ENCODE data around the gene ATG7. TPM values are rescaled to one million over a fixed set of nuclear protein-coding genes. Genes with fewer than 3 reads are reported as not detected.

ATG7 gene
- total and polyA plus RNA-seq, 10 of the 15 experiments (the other 5 are each of a cell fraction or from before 2014, with no cell fraction given): 13.5 to 49.5 (median 26.4) TPM

DNA sequence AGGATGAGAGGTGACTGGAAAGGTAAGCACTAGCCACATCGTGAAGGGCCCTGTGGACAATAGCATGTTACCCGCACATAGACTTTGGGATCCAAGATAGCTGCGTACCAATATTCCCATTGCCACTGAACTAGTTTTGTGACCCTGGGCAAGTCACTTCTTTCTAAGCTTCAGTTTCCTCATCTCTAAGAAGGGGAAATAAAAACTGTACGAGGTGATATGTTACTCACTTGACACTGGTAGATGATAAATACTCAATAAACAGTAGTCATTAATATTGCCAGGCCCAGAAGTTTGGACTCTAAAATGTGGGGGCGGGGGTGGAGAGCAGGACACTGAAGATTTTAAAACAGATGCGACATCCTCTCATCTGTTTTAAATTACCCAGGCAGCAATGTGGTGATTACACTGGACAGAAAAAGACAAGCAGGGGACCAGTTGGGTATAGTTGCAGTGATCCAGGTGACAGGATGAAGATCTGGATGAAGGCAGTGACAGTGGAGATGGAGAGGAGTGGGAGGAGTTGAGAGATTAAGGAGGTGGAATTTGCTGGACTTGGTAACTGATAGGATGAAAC lies 2.5 kb downstream of the ATG7 start (continued):
- TF ChIP-seq, protein P1, sequence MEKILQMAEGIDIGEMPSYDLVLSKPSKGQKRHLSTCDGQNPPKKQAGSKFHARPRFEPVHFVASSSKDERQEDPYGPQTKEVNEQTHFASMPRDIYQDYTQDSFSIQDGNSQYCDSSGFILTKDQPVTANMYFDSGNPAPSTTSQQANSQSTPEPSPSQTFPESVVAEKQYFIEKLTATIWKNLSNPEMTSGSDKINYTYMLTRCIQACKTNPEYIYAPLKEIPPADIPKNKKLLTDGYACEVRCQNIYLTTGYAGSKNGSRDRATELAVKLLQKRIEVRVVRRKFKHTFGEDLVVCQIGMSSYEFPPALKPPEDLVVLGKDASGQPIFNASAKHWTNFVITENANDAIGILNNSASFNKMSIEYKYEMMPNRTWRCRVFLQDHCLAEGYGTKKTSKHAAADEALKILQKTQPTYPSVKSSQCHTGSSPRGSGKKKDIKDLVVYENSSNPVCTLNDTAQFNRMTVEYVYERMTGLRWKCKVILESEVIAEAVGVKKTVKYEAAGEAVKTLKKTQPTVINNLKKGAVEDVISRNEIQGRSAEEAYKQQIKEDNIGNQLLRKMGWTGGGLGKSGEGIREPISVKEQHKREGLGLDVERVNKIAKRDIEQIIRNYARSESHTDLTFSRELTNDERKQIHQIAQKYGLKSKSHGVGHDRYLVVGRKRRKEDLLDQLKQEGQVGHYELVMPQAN (conservative IDR thresholded peaks at IDR 0.05): no peak

GRCh38 chr3:11275926-11276325 lies 3.7 kb downstream of the ATG7 start:
- H3K79me2 ChIP-seq (ENCODE audit: control insufficient read depth, insufficient read depth, low read length): peaks cover 31% of the 10 kb centered on the region
- no peaks in the 10 kb centered on the region for H4K20me1 ChIP-seq (ENCODE audit: control insufficient read depth, insufficient read depth)
- WGBS (ENCODE audit: insufficient coverage, insufficient replicate concordance, low lambda C conversion rate, missing lambda C conversion rate): 92% methylated on average over 1 of the region's 2 CpGs
- intact Hi-C loops (cut with micrococcal nuclease; ENCODE audit: unreplicated experiment) (no loop called here), in situ Hi-C loops (cut with MboI) (no loop called here)
- POLR2A ChIA-PET: interaction anchor here (3.2 kb wide), 1 partner anchor 12 kb away, joined by 16 read pairs; no protein-coding TSS in a partner anchor
- no peak overlapping the region for H3K4me3 ChIP-seq
- peaks cover 0 to 8% of the 10 kb centered on the region in 2 experiments; a peak in 2 of 4 replicates for H3K36me3 ChIP-seq (ENCODE audit: control insufficient read depth in 2 of 2, insufficient read depth in 2 of 2, low read length in 1 of 2)
- DNase-seq (ENCODE audit: low read depth, low spot score) (no peak), ATAC-seq (no peak), FAIRE-seq (no peak)
- no peak overlapping the region for H3K9ac ChIP-seq (ENCODE audit: control insufficient read depth, insufficient read depth, low read length)
- H3K27me3 ChIP-seq (replicated peaks in 1 of 2; ENCODE audit: control insufficient read depth in 2 of 2, insufficient read depth in 2 of 2, low read length in 1 of 2): no peaks in the 10 kb centered on the region
- no peak overlapping the region for H3K4me2 ChIP-seq (ENCODE audit: control insufficient read depth, insufficient read depth)
- H3K4me1 ChIP-seq (ENCODE audit: control insufficient read depth, insufficient read depth, low read length): peaks cover 7% of the 10 kb centered on the region
- RAD21 ChIA-PET (ENCODE audit: unreplicated experiment): no interaction called here
- no peak overlapping the region for H2AFZ ChIP-seq (ENCODE audit: control insufficient read depth, low read depth, low read length)
- no peak overlapping the region for H3K27ac ChIP-seq (ENCODE audit: control insufficient read depth, insufficient read depth)
- SMC1A ChIA-PET (ENCODE audit: uncharacterized antibody, unreplicated experiment): interaction anchor here (0.9 to 1.1 kb wide), 2 partner anchors 12 to 59 kb away, joined by 3 read pairs; no protein-coding TSS in a partner anchor
- CTCF ChIA-PET: interaction anchor here (1.3 kb wide), 1 partner anchor 14 kb away, joined by 4 read pairs; no protein-coding TSS in a partner anchor
- peaks cover 2% of the 10 kb centered on the region; the same call in 1 of the 3 replicates for H3K9me3 ChIP-seq (replicated peaks; ENCODE audit: control insufficient read depth, insufficient read depth, low read length)
- BruUV-seq (replicated peaks): no TSS peak
- TF ChIP-seq NFXL1 (IDR thresholded peaks at IDR 0.05; ENCODE audit: borderline replicate concordance) (no peak), PML (IDR thresholded peaks at IDR 0.05; ENCODE audit: low read length) (no peak), MXI1 (IDR thresholded peaks at IDR 0.05; ENCODE audit: low read depth, low read length) (no peak), IKZF1 (conservative IDR thresholded peaks at IDR 0.05) (no peak), MLLT1 (IDR thresholded peaks at IDR 0.05) (no peak), SPI1 (IDR thresholded peaks at IDR 0.05; ENCODE audit: borderline replicate concordance, insufficient read depth, low read depth, low read length) (no peak), ZBTB4 (CRISPR knock-in tag; IDR thresholded peaks at IDR 0.05) (no peak)
